Measurements from ENCODE around the gene TCF25.

TCF25 gene

DNA sequence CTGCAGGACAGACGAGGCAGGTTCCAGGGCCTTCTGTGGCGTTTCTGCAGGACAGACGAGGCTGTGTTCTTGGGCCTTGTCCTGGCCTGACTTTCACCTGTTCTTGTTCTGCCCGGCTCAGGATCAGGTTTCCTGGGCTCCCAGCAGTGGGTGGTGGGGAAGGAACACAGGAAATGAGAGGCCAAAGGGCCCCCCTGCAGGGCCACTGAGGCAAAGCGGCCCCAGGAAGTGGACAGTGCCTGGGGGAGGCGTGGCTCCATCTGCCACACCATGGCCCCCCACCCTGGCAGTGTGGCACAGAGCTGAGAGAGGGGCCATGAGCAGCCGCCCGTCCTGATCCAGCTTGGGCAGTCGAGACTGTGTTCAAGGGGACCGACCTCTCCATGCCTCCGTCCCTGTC lies 24.4 kb upstream of the TCF25 start:
- no peaks in the 10 kb centered on the region for H3K27me3 ChIP-seq (ENCODE audit: control insufficient read depth, insufficient read depth, low read length)
- H3K36me3 ChIP-seq (ENCODE audit: insufficient read depth, low read length) = no peaks in the 10 kb centered on the region
- H3K4me3 ChIP-seq (ENCODE audit: low read length) = no peak overlapping the region
- H3K4me1 ChIP-seq (ENCODE audit: control insufficient read depth, insufficient read depth, low read length) = no peaks in the 10 kb centered on the region
- H3K9ac ChIP-seq (ENCODE audit: low read depth, low read length) = no peak overlapping the region
- H3K4me2 ChIP-seq (ENCODE audit: low read length) = no peak overlapping the region
- no peaks in the 10 kb centered on the region for H3K9me3 ChIP-seq (replicated peaks; ENCODE audit: low read length)

DNA sequence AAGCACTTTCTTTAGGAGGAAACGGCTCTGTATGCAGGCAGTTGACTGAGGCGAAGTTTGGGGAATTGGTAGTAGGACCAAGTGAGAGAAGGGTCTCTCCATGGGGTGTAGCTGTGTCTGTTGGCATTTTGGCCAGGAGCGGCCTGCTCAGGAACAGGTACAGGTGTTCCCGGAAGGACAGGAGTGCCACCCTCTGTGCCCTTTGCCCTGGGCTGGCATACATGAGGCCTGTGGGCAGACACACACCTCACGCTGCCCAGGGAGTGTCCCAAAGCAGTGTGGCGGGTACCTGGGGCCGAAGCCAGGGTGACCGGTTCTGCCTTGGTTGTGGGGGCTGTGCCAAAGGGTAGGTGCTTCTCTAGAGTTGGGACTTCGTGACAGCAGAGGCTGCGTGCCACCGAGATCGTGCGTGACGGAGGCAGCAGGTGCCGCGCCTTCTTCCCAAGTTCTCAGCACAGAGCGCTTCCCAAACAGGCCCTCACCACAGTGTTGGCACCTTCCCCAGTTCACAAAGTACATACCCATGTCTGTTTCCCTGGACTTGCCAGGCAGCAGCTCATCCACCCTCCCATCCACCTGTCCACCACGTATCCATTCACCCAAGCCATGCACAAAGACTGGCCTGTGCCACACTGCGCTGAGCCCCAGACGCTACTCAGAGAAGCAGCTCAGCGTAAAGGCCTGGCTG lies 19.9 kb upstream of the TCF25 start:
- no peaks in the 10 kb centered on the region for H3K27me3 ChIP-seq (ENCODE audit: control insufficient read depth, insufficient read depth, low read length)
- no peaks in the 10 kb centered on the region for H3K4me1 ChIP-seq (ENCODE audit: control insufficient read depth, insufficient read depth, low read length)
- no peak overlapping the region for H3K4me2 ChIP-seq (ENCODE audit: low read length)
- no peak overlapping the region for H3K9ac ChIP-seq (ENCODE audit: low read depth, low read length)
- H3K36me3 ChIP-seq (ENCODE audit: insufficient read depth, low read length) = no peaks in the 10 kb centered on the region
- no peaks in the 10 kb centered on the region for H3K9me3 ChIP-seq (replicated peaks; ENCODE audit: low read length)
- H3K4me3 ChIP-seq (ENCODE audit: low read length) = no peak overlapping the region

DNA sequence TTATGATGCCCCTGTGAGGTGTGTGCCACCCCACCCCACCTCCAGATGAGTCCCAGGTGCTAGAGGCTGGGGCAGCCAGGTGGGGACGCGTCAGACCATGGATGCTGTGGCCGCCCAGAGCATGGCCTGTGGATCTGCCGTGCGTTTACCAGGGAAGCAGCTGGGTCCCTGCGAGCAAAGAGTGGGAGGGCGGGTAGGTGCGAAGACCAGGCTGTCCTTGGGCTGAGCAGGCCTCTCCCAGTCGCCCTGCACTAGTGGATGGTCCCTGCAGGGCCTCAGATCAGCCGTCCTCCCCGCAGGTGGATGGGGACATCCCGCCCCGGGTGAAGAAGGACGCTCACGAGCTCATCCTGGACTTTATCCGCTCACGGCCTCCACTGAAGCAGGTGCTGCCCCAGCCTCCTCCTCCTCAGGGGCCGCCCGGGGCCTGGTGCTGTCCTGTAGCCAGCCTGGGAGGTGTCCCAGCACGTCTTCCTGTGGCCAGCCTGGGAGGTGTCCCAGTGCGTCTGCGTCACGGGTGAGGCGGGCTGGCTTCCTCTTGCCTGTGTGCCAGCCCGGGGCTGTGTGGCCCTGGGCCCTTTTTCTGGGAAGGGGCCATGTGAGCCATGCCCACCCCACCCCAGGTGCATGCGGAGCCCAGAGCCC lies 18.0 kb upstream of the TCF25 start:
- Histone ChIP-seq H3K9me3 (replicated peaks; ENCODE audit: low read length) (no peaks in the 10 kb centered on the region), H3K4me1 (ENCODE audit: control insufficient read depth, insufficient read depth, low read length) (no peaks in the 10 kb centered on the region), H3K4me2 (ENCODE audit: low read length) (no peak overlapping the region), H3K36me3 (ENCODE audit: insufficient read depth, low read length) (no peaks in the 10 kb centered on the region), H3K9ac (ENCODE audit: low read depth, low read length) (no peak overlapping the region), H3K4me3 (ENCODE audit: low read length) (no peak overlapping the region), H3K27me3 (ENCODE audit: control insufficient read depth, insufficient read depth, low read length) (no peaks in the 10 kb centered on the region)

DNA sequence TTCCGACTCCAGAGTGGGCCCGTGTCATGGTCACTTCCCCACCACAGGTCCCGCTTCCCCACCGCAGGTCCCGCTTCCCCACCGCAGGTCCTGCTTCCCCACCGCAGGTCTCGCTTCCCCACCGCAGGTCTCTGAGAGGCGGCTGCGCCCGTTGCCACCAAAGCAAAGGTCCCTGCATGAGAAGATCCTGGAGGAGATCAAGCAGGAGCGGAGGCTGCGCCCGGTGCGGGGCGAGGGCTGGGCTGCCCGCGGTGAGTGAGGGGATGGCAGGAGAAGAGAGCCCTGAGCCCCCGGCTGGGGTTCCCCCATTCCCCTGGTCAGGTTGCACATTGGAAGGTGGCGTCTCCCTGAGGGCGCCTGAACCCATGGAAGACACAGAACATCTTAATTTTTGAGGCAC lies 17.4 kb upstream of the TCF25 start:
- Histone ChIP-seq H3K36me3 (ENCODE audit: insufficient read depth, low read length) (no peaks in the 10 kb centered on the region), H3K4me2 (ENCODE audit: low read length) (no peak overlapping the region), H3K4me3 (ENCODE audit: low read length) (no peak overlapping the region), H3K27me3 (ENCODE audit: control insufficient read depth, insufficient read depth, low read length) (no peaks in the 10 kb centered on the region), H3K9me3 (replicated peaks; ENCODE audit: low read length) (no peaks in the 10 kb centered on the region), H3K4me1 (ENCODE audit: control insufficient read depth, insufficient read depth, low read length) (no peaks in the 10 kb centered on the region), H3K9ac (ENCODE audit: low read depth, low read length) (no peak overlapping the region)

DNA sequence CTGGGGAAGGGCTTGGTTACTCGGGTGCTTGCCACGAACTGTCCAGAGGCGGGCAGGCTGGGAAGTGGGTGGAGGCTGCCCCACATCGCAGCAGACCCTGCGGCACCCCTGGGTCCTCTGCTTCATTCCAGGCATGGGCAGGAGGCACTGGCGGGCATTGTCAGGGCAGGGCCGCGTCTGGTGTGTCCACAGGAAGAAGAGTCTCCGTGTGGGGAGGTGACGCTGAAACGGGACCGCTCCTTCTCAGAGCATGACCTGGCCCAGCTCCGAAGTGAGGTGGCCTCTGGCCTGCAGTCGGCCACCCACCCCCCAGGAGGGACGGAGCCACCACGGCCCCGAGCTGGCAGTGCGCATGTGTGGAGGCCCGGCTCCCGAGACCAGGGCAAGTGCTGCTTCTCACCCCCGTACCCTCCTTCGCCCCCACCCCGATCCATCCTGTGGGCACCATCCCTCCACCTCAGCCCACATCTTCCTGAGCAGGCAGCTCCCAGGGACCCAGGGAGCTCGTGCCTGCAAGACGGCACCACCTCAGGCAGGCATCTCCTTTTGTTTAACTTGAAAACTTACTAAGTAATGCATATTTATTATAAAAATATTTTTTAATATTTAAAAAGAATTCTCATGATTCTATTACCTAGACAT lies 14.3 kb upstream of the TCF25 start:
- Histone ChIP-seq H3K4me2 (ENCODE audit: low read length) (no peak overlapping the region), H3K27me3 (ENCODE audit: control insufficient read depth, insufficient read depth, low read length) (no peaks in the 10 kb centered on the region), H3K36me3 (ENCODE audit: insufficient read depth, low read length) (no peaks in the 10 kb centered on the region), H3K4me3 (ENCODE audit: low read length) (no peak overlapping the region), H3K9me3 (replicated peaks; ENCODE audit: low read length) (no peaks in the 10 kb centered on the region), H3K4me1 (ENCODE audit: control insufficient read depth, insufficient read depth, low read length) (peaks cover 8% of the 10 kb centered on the region), H3K9ac (ENCODE audit: low read depth, low read length) (no peak overlapping the region)

DNA sequence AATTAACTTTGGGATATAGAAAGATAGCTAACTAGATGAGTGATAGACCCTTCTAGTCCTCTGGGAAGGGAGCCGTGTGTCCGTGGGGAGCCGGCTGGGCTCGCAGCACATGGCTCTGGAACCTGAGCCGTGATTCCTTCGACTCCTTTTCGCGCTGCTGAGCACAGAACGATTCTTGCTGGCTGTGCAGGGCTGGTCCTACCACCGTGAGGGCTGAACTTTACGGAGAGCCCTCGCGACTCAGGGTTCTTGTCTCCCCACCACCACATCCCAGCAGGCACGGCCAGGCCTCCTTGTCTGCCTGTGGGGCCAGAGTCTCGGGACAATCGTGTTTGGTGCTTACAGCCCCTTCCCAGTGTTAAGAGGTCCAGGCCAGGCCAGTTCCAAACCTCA lies 13.8 kb upstream of the TCF25 start:
- H3K36me3 ChIP-seq (ENCODE audit: insufficient read depth, low read length) = no peaks in the 10 kb centered on the region
- H3K9me3 ChIP-seq (replicated peaks; ENCODE audit: low read length) = no peaks in the 10 kb centered on the region
- H3K27me3 ChIP-seq (ENCODE audit: control insufficient read depth, insufficient read depth, low read length) = no peaks in the 10 kb centered on the region
- H3K4me1 ChIP-seq (ENCODE audit: control insufficient read depth, insufficient read depth, low read length) = peaks cover 13% of the 10 kb centered on the region
- H3K4me2 ChIP-seq (ENCODE audit: low read length) = no peak overlapping the region
- no peak overlapping the region for H3K9ac ChIP-seq (ENCODE audit: low read depth, low read length)
- no peak overlapping the region for H3K4me3 ChIP-seq (ENCODE audit: low read length)

GRCh38 chr16:89860747-89861304 lies 12.6 kb upstream of the TCF25 start:
- Histone ChIP-seq H3K4me1 (ENCODE audit: control insufficient read depth, insufficient read depth, low read length) (peaks cover 15% of the 10 kb centered on the region), H3K9me3 (replicated peaks; ENCODE audit: low read length) (no peaks in the 10 kb centered on the region), H3K4me2 (ENCODE audit: low read length) (no peak overlapping the region), H3K4me3 (ENCODE audit: low read length) (no peak overlapping the region), H3K27me3 (ENCODE audit: control insufficient read depth, insufficient read depth, low read length) (no peaks in the 10 kb centered on the region), H3K36me3 (ENCODE audit: insufficient read depth, low read length) (no peaks in the 10 kb centered on the region), H3K9ac (ENCODE audit: low read depth, low read length) (no peak overlapping the region)

- Histone ChIP-seq H3K4me3 (ENCODE audit: low read length) (no peak overlapping the region), H3K27me3 (ENCODE audit: control insufficient read depth, insufficient read depth, low read length) (no peaks in the 10 kb centered on the region), H3K9ac (ENCODE audit: low read depth, low read length) (no peak overlapping the region), H3K36me3 (ENCODE audit: insufficient read depth, low read length) (no peaks in the 10 kb centered on the region), H3K4me2 (ENCODE audit: low read length) (no peak overlapping the region), H3K9me3 (replicated peaks; ENCODE audit: low read length) (no peaks in the 10 kb centered on the region), H3K4me1 (ENCODE audit: control insufficient read depth, insufficient read depth, low read length) (peaks cover 15% of the 10 kb centered on the region)
Measured at GRCh38 chr16:89861648-89862047, 11.7 kb upstream of the TCF25 start.

DNA sequence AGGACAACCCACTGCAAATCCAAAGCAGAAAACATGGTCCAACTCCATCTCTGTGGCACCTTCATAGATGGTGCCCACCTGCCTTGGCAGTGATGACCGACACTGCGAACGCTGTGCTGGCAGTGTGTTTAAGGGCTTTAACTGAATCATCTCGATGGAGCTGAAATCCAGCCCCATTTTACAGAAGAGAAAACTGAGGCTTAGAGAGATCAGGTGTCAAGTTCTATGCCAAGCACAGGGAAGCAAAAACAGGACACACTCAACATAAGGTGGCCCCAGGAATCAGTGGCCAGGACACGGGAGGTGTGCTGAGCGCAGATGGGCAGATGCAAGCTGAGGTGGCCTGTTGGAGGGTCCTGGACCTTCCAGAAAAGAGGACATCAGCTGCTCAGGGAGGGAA lies 10.7 kb upstream of the TCF25 start:
- no peaks in the 10 kb centered on the region for H3K36me3 ChIP-seq (ENCODE audit: insufficient read depth, low read length)

GRCh38 chr16:89863741-89864526 lies 9.5 kb upstream of the TCF25 start:
- Histone ChIP-seq H3K4me1 (ENCODE audit: control insufficient read depth, insufficient read depth, low read length) (peaks cover 15% of the 10 kb centered on the region), H3K9me3 (replicated peaks; ENCODE audit: low read length) (no peaks in the 10 kb centered on the region), H3K27me3 (ENCODE audit: control insufficient read depth, insufficient read depth, low read length) (no peaks in the 10 kb centered on the region), H3K4me3 (ENCODE audit: low read length) (no peak overlapping the region), H3K4me2 (ENCODE audit: low read length) (no peak overlapping the region), H3K36me3 (ENCODE audit: insufficient read depth, low read length) (no peaks in the 10 kb centered on the region), H3K9ac (ENCODE audit: low read depth, low read length) (no peak overlapping the region)

More for the DNA sequence above, 10.7 kb upstream of the TCF25 start:
- Histone ChIP-seq H3K4me1 (ENCODE audit: control insufficient read depth, insufficient read depth, low read length) (peaks cover 15% of the 10 kb centered on the region), H3K4me3 (ENCODE audit: low read length) (no peak overlapping the region), H3K4me2 (ENCODE audit: low read length) (no peak overlapping the region), H3K9ac (ENCODE audit: low read depth, low read length) (no peak overlapping the region), H3K9me3 (replicated peaks; ENCODE audit: low read length) (no peaks in the 10 kb centered on the region), H3K27me3 (ENCODE audit: control insufficient read depth, insufficient read depth, low read length) (no peaks in the 10 kb centered on the region)

GRCh38 chr16:89864527-89864820 lies 8.9 kb upstream of the TCF25 start:
- H3K36me3 ChIP-seq (ENCODE audit: insufficient read depth, low read length) = no peaks in the 10 kb centered on the region
- H3K4me3 ChIP-seq (ENCODE audit: low read length) = no peak overlapping the region
- H3K4me2 ChIP-seq (ENCODE audit: low read length) = no peak overlapping the region
- H3K9me3 ChIP-seq (replicated peaks; ENCODE audit: low read length) = no peaks in the 10 kb centered on the region
- no peaks in the 10 kb centered on the region for H3K27me3 ChIP-seq (ENCODE audit: control insufficient read depth, insufficient read depth, low read length)
- no peak overlapping the region for H3K9ac ChIP-seq (ENCODE audit: low read depth, low read length)
- peaks cover 15% of the 10 kb centered on the region for H3K4me1 ChIP-seq (ENCODE audit: control insufficient read depth, insufficient read depth, low read length)

Data from skeletal muscle satellite cell (primary cell).